HCT116 (cell line): ENCODE data around the gene ZEB2. TPM values are rescaled to one million over a fixed set of nuclear protein-coding genes. Genes with fewer than 3 reads are reported as not detected.
A peak's percentile ranks its signal among the peaks of the same experiment; 100 is the strongest.

ENCODE experiments used
- ATAC-seq: fragments of 200-7000 bp; cut with Tn5 transposase; 2 replicates; pipeline ENCODE4 v1.9.1; 2020; ENCODE audit warnings: mild to moderate bottlenecking, moderate library complexity
- BruUV-seq: library from RNA; stranded (reverse); fragments of 400-500 nt; replicated peaks from 2 replicates; lab custom pipeline; 2021; lab: Mats Ljungman, UMichigan
- CTCF ChIA-PET: fragments of 300-600 bp; sonication (Branson Sonifier 250); formaldehyde crosslinking; loops from one replicate; lab custom pipeline; 2021; ENCODE audit warnings: antibody characterized with exemption; lab: Charles Lee
- POLR2A ChIA-PET: fragments of 300-600, 350-600 bp; sonication (Branson Sonifier 250); formaldehyde crosslinking; loops from one replicate; lab custom pipeline; 2021; ENCODE audit warnings: antibody characterized with exemption; lab: Charles Lee
- RAD21 ChIA-PET, 2 experiments: fragments of 300-600 bp; sonication (Branson Sonifier 250); formaldehyde crosslinking; loops; one replicate each; lab custom pipeline; 2023; ENCODE audit warnings: low total read pairs in 2 of 2; ENCODE audit not compliant: uncharacterized antibody in 2 of 2, unreplicated experiment in 2 of 2, low non-redundant PET in 1 of 2; lab: Charles Lee
- DNase-seq: peaks from one replicate; pipeline ENCODE4 v3.0.0-alpha.2; 2010; ENCODE audit warnings: low read depth, low spot score
- H2AFZ ChIP-seq: fragments of 200-600 bp; shearing (Covaris generic), sonication (generic); 2 replicates; pipeline ENCODE4 v1.6.1; 2017; ENCODE audit warnings: low read depth, mixed run types, mixed read lengths, antibody characterized with exemption, low read length; ENCODE audit not compliant: poor library complexity, severe bottlenecking
- H3K27ac ChIP-seq: 2 replicates; pipeline ENCODE4 v1.5.1; 2012; ENCODE audit warnings: low read depth, low read length
- H3K27me3 ChIP-seq: fragments of 200-600 bp; sonication (generic); 2 replicates; pipeline ENCODE4 v1.6.1; 2016; ENCODE audit warnings: mixed run types, low read length, mixed read lengths; ENCODE audit not compliant: insufficient read depth
- H3K36me3 ChIP-seq, 2 experiments: fragments of 200-500 bp in 1 of 2; fragments of 200-600 bp in 1 of 2; sonication (Bioruptor generic) in 1 of 2; sonication (generic) in 1 of 2; 2 replicates each; pipeline versions ENCODE4 v1.5.1 to v1.6.1; 2014 to 2016; ENCODE audit warnings: low read length in 2 of 2, inconsistent platforms in 1 of 2, mixed read lengths in 1 of 2, mixed run types in 1 of 2; ENCODE audit not compliant: insufficient read depth in 2 of 2, control insufficient read depth in 1 of 2
- H3K4me1 ChIP-seq, 2 experiments: fragments of 200-600 bp in 1 of 2; sonication (generic) in 1 of 2; 2 replicates each; pipeline versions ENCODE4 v1.5.1 to v1.6.1; 2012 to 2017; ENCODE audit warnings: low read length in 2 of 2, inconsistent platforms in 1 of 2, mild to moderate bottlenecking in 1 of 2, mixed read lengths in 1 of 2, mixed run types in 1 of 2, moderate library complexity in 1 of 2; ENCODE audit not compliant: insufficient read depth in 2 of 2, control insufficient read depth in 1 of 2
- H3K4me2 ChIP-seq: fragments of 200-600 bp; sonication (generic); 2 replicates; pipeline ENCODE4 v1.6.1; 2017; ENCODE audit warnings: mixed run types, low read length, mixed read lengths
- H3K4me3 ChIP-seq, 2 experiments: fragments of 200-600 bp in 1 of 2; sonication (generic) in 1 of 2; replicated peaks in 1 of 2; 2 replicates each; pipeline ENCODE4 v1.5.1; 2011 to 2016; ENCODE audit warnings: low read length in 2 of 2, control low read depth in 1 of 2, low read depth in 1 of 2, mild to moderate bottlenecking in 1 of 2, mixed read lengths in 1 of 2, mixed run types in 1 of 2
- H3K79me2 ChIP-seq: fragments of 200-600 bp; sonication (generic); 2 replicates; pipeline ENCODE4 v1.6.1; 2017; ENCODE audit warnings: mild to moderate bottlenecking, mixed run types, low read length, moderate library complexity, mixed read lengths; ENCODE audit not compliant: insufficient read depth
- H3K9ac ChIP-seq: fragments of 200-600 bp; sonication (generic); 2 replicates; pipeline ENCODE4 v1.6.1; 2016; ENCODE audit warnings: low read length, mixed read lengths
- H3K9me2 ChIP-seq: fragments of 200-600 bp; sonication (generic), shearing (Covaris generic); 2 replicates; pipeline ENCODE4 v1.6.1; 2017; ENCODE audit warnings: mixed run types, mild to moderate bottlenecking, moderate library complexity; ENCODE audit not compliant: insufficient read depth
- H3K9me3 ChIP-seq, 2 experiments: fragments of 200-500 bp in 1 of 2; fragments of 200-600 bp in 1 of 2; sonication (Bioruptor generic) in 1 of 2; sonication (generic) in 1 of 2; 2 replicates each; pipeline ENCODE4 v1.6.1; 2014 to 2017; ENCODE audit warnings: low read length in 2 of 2, mixed read lengths in 2 of 2, inconsistent platforms in 1 of 2, low read depth in 1 of 2, mild to moderate bottlenecking in 1 of 2, mixed run types in 1 of 2, moderate library complexity in 1 of 2; ENCODE audit not compliant: control insufficient read depth in 1 of 2, insufficient read depth in 1 of 2
- H4K20me1 ChIP-seq: fragments of 200-600 bp; sonication (generic), shearing (Covaris generic); 2 replicates; pipeline ENCODE4 v1.6.1; 2017; ENCODE audit warnings: mixed run types, mild to moderate bottlenecking, moderate library complexity; ENCODE audit not compliant: insufficient read depth
- ELF1 ChIP-seq: IDR thresholded peaks from 2 replicates; pipeline ENCODE4 v1.6.1; 2012; ENCODE audit warnings: low read depth, borderline replicate concordance
- EZH2phosphoT487 ChIP-seq: fragments of 200-600 bp; IDR thresholded peaks from 2 replicates; pipeline ENCODE4 v1.6.1; 2018; ENCODE audit warnings: antibody characterized with exemption, borderline replicate concordance
- intact Hi-C: fragments of 100-400 bp; cut with micrococcal nuclease; formaldehyde crosslinking; loops from 2 replicates; pipeline ENCODE4 v1.10.0; 2022
- total RNA-seq: library from RNA; stranded (reverse); gene quantifications from one replicate; pipeline ENCODE4 v1.2.1, GENCODE V29; 2021; ENCODE audit not compliant: unreplicated experiment
- TF ChIP-seq, protein P1 (sequence below), 3 experiments: fragments of 200-600 bp in 1 of 3; sonication (generic) in 1 of 3; IDR thresholded peaks in 2 of 3; conservative IDR thresholded peaks in 1 of 3; 2 replicates each; pipeline ENCODE4 v1.5.1; 2012 to 2017; ENCODE audit warnings: low read depth in 2 of 3, low read length in 2 of 3, antibody characterized with exemption in 1 of 3, borderline replicate concordance in 1 of 3, control low read depth in 1 of 3, mild to moderate bottlenecking in 1 of 3, mixed read lengths in 1 of 3, mixed run types in 1 of 3, moderate library complexity in 1 of 3; ENCODE audit not compliant: insufficient read depth in 1 of 3
- TF ChIP-seq, protein P2 (sequence below): IDR thresholded peaks from 2 replicates; pipeline ENCODE4 v1.6.1; 2011; ENCODE audit warnings: mild to moderate bottlenecking, low read length, moderate library complexity; ENCODE audit not compliant: insufficient replicate concordance; ENCODE audit errors: extremely low read depth

ZEB2 gene
- total RNA-seq, 1 experiment from 2014 or later: 0.81 TPM

DNA sequence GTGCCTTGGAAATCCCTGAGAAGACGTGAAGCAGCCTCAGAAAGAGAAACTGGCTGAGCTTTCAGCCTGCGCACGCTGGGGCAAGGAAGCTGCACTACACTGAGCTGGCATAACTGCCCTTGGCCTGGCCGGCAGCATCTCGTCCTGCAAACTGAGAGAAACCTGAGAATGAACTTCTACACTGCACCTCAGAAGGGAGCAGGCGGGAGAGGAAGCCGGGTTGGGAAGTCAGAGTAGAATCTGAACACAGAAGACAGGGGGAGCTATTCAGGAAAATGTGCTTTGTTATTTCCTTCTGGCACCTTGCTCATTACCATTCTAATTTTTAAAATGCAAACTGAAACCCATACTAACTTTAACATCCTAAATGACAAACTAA is 70.9 kb downstream of the ZEB2 start:
- no peak for TF ChIP-seq ELF1
- TF ChIP-seq, protein P1, sequence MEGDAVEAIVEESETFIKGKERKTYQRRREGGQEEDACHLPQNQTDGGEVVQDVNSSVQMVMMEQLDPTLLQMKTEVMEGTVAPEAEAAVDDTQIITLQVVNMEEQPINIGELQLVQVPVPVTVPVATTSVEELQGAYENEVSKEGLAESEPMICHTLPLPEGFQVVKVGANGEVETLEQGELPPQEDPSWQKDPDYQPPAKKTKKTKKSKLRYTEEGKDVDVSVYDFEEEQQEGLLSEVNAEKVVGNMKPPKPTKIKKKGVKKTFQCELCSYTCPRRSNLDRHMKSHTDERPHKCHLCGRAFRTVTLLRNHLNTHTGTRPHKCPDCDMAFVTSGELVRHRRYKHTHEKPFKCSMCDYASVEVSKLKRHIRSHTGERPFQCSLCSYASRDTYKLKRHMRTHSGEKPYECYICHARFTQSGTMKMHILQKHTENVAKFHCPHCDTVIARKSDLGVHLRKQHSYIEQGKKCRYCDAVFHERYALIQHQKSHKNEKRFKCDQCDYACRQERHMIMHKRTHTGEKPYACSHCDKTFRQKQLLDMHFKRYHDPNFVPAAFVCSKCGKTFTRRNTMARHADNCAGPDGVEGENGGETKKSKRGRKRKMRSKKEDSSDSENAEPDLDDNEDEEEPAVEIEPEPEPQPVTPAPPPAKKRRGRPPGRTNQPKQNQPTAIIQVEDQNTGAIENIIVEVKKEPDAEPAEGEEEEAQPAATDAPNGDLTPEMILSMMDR (IDR thresholded peaks at IDR 0.05 in 2 of 3, conservative IDR thresholded peaks at IDR 0.05 in 1 of 3; ENCODE audit: borderline replicate concordance in 1 of 3, insufficient read depth in 1 of 3, low read depth in 2 of 3, low read length in 2 of 3): peak in 2 of 3 experiments; percentile 37 to 45; a peak in 4 of 6 replicates
- Histone ChIP-seq H3K9ac (no peak overlapping the region), H3K4me3 (no peak overlapping the region), H3K36me3 (no peaks in the 10 kb centered on the region), H2AFZ (peak overlapping the region; percentile 77), H3K27ac (no peak overlapping the region), H3K4me2 (no peak overlapping the region), H3K9me2 (no peaks in the 10 kb centered on the region), H3K79me2 (no peaks in the 10 kb centered on the region), H4K20me1 (no peaks in the 10 kb centered on the region), H3K9me3 (no peaks in the 10 kb centered on the region), H3K4me1 (no peaks in the 10 kb centered on the region), H3K27me3 (no peaks in the 10 kb centered on the region)
- BruUV-seq: no TSS peak
- intact Hi-C loops: no loop called here
- ATAC-seq (peak; percentile 78), DNase-seq (no peak)
- CTCF ChIA-PET: interaction anchor here (0.7 to 2.1 kb wide), 5 partner anchors 10 to 43 kb away, joined by 3 to 7 read pairs (median 4); no protein-coding TSS in a partner anchor
- RAD21 ChIA-PET: no interaction called here
- POLR2A ChIA-PET: no interaction called here

DNA sequence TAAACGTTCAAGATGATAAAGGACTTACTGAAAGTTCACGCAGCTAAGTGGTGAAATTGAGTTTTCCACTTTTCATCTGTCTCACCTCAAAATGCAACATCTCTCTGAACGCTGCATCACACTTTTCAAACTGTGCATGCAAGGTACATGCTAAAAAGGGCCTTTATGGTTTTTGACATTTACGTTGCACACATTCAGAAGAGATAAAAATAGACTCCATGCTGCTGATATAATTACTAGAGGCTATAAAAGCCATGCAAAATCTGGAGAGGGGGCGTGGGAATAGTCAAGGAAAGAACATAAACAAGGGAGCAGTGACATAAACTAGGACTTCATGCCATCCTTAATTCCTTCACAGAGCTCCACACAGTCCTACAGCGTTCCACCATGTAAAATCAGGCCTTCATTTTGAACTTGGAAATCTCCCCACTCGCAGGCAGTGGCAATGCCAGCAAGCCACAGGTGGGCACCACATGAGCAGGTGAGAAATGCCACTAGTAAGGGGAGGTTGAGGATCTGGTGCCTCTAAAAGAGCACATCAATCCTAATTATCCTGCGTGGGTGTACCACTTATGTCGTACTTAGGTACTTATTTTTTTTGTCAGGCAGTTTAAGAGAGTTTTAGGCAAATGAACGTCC is 71.4 kb downstream of the ZEB2 start:
- no peaks in the 10 kb centered on the region for H3K9me3 ChIP-seq
- no peaks in the 10 kb centered on the region for H3K9me2 ChIP-seq
- H3K27me3 ChIP-seq: no peaks in the 10 kb centered on the region
- TF ChIP-seq, protein P2, sequence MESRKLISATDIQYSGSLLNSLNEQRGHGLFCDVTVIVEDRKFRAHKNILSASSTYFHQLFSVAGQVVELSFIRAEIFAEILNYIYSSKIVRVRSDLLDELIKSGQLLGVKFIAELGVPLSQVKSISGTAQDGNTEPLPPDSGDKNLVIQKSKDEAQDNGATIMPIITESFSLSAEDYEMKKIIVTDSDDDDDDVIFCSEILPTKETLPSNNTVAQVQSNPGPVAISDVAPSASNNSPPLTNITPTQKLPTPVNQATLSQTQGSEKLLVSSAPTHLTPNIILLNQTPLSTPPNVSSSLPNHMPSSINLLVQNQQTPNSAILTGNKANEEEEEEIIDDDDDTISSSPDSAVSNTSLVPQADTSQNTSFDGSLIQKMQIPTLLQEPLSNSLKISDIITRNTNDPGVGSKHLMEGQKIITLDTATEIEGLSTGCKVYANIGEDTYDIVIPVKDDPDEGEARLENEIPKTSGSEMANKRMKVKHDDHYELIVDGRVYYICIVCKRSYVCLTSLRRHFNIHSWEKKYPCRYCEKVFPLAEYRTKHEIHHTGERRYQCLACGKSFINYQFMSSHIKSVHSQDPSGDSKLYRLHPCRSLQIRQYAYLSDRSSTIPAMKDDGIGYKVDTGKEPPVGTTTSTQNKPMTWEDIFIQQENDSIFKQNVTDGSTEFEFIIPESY: no peak
- TF ChIP-seq EZH2phosphoT487: no peak
- H3K4me2 ChIP-seq: no peak overlapping the region
- no peak overlapping the region for H3K27ac ChIP-seq
- intact Hi-C loops: no loop called here
- H4K20me1 ChIP-seq: no peaks in the 10 kb centered on the region
- no peak for ATAC-seq
- H3K36me3 ChIP-seq: no peaks in the 10 kb centered on the region
- BruUV-seq: no TSS peak
- H3K4me3 ChIP-seq: no peak overlapping the region
- DNase-seq: no peak
- H3K79me2 ChIP-seq: no peaks in the 10 kb centered on the region
- H3K4me1 ChIP-seq: no peaks in the 10 kb centered on the region
- CTCF ChIA-PET: interaction anchor here (1.0 to 2.1 kb wide), 4 partner anchors 10 to 42 kb away, joined by 3 to 7 read pairs (median 4); no protein-coding TSS in a partner anchor
- POLR2A ChIA-PET: no interaction called here
- RAD21 ChIA-PET: no interaction called here
- H2AFZ ChIP-seq: peak overlapping the region; percentile 77
- H3K9ac ChIP-seq: no peak overlapping the region
